Kidney tubule cell (primary cell): ENCODE results near the gene PARN.
"Not testable (repeated sequence)": the region's sequence is repeated elsewhere in the genome, so short reads cannot be mapped to it uniquely, and the experiment has no call there.

ENCODE experiments used
- DNase-seq: peaks from one replicate; pipeline ENCODE4 v3.0.0-alpha.2; 2018; ENCODE audit warnings: low spot score

PARN gene

GRCh38 chr16:14400978-14401710 is 228.9 kb downstream of the PARN start:
- not testable (repeated sequence) for DNase-seq

GRCh38 chr16:14400285-14400977 is 229.6 kb downstream of the PARN start:
- no peak for DNase-seq

- DNase-seq, result peak; percentile 81
Observed at GRCh38 chr16:14399378-14400284, 230.4 kb downstream of the PARN start.

DNA sequence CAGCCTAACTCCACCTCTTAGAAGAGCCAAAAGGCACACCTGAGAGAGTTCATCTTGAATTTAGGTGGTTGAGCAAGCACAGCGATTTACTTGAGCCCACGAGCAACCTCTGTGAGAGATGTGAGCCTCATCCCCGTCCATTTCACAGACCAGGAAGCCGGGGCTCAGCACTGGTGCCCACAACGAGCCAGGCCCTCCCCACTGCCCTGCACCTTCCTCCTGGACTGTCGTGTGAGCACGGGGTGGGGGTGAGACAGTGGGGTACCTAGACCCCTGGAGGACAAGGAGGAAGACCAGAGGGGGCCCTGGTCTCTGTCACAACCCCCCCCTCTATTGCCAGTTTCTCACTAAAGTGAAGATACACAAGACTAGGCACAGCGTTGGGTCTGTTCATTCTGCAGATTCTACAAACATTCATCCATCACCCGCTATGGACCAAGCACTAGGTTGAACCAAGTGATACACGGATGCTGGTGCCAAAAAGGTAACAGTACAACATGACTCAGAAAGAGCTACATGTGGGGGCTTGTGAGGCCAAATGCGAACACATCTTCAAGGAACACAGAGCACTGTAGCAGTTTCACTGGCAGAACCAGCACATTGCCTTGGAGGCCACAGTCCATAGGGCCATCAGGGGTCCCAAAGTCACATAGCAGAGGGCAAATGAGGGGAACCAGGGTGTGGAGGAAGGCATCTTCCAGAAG is 231.9 kb downstream of the PARN start:
- no peak for DNase-seq

DNA sequence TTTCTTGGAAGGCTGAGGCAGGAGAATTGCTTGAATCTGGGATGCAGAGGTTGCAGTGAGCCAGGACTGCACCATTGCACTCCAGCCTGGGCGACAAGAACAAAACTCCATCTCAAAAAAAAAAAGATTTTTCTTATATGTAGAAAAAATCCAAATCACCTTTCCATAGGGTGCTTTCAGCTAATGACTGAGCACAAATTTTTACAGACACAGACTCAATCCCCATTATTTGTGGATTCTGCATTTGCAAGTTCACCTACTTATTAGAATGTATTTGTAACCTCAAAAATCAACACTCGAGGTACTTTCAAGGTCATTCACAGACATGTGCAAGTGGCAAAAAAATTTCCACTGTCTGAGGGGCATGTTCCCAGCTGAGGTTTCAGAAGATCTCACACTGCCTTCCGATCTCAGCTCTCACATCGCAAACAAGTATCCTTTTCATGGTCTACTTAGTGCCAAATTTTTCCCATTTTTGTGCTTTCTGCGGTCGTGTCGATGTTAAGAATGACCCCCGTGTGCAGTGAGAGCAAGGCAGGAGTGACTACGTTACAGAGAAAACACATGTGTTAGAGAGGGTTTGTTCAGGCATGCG is 234.3 kb downstream of the PARN start:
- not testable (repeated sequence) for DNase-seq

DNA sequence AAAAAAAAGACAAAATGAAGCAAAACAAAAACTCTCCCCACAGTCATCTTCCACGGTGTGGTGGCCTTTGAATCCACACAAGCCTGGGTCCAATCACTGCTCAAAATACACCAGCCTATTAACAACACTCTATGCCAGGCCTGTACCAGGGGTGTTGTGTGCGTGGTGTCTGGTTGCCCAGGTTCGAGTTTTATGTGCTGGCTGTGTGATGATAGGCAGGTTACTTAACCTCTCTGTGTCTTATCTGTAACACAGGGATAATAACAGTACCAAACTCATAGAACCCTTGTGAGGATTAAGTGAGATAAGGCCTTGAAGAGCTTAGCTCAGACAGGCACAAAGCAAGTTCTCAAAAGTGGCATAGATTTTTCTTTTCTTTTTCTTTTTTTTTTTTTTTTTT is 235.2 kb downstream of the PARN start:
- DNase-seq, result no peak

DNA sequence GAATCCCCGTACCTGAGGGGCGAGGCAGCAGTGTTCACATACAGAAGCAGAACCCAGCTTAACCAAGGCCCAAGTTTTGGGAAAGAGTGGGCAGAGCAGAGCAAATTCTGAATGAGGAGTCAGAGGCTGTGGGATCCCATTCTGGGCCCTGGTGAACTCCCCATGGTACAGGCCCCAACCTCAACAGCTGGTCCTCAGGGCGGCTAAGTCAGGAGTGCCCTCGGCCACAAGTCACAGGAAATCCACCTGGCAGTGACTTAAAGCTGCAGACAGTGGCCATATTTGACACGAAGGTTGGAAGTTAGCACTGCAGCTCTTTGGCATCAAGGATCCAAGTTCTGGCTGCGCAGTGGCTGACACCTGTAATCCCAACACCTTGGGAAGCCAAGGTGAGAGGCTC is 237.1 kb downstream of the PARN start:
- no peak for DNase-seq

- DNase-seq, result peak; percentile 35
Observed at GRCh38 chr16:14389359-14389758, 240.7 kb downstream of the PARN start.

GRCh38 chr16:14388243-14388642 is 241.8 kb downstream of the PARN start:
- no peak for DNase-seq

DNA sequence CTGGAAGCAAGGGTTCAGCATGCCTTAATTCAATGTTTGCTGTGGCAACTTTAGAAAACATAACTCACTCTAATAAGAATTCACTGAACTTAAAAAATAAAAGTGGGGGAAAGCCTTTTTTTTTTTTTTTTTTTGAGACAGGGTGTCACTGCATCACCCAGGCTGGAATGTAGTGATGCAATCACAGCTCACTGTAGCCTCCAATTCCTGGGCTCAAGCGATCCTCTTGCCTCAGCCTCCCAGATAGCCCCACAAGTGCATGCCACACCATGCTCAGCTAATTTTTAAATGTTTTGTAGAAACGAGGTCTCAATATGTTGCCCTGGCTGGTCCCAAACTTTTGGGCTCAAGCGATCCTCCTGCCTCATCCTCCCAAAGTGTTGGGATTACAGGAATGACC is 243.9 kb downstream of the PARN start:
- DNase-seq, result no peak
